ENCODE results near the gene RASSF5. TPM values are rescaled to one million over a fixed set of nuclear protein-coding genes. Genes with fewer than 3 reads are reported as not detected.

RASSF5 gene
- total RNA-seq, 1 experiment from 2014 or later, result 0.58 TPM

DNA sequence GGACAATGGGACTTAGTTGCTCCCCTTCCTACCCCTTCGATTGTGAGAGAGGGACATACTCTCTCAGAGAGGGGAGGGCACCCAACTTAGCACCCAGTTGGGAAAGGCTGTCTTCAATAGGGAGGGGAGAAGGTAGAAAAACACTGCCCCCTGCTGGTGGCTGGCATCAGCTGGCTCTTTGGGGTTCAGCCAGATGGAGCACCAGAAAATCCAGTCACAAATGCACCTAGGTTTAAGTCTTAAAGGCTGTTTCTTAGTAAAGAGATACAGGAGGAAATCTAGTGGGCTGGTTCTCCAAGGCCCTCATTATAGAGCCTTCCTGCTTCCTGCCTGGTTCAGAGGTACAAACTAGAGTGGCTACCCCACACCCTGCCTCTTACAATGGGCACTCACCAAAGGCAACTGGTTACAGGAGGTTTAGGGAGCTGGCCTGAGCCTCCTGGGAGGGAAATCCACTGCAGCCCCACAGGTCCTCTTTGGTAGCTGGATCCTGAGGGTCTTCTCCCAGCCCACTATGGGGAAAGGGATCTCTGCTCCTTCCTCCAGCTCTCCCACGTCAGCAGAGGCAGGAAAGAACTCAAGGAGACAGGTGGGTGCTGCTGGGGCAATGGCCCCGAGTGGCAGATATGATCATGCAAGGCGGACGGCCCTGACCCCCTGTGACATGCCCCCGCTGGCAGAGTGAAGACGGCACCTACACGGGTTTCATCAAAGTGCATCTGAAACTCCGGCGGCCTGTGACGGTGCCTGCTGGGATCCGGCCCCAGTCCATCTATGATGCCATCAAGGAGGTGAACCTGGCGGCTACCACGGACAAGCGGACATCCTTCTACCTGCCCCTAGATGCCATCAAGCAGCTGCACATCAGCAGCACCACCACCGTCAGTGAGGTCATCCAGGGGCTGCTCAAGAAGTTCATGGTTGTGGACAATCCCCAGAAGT, 76.6 kb downstream of the RASSF5 start:
- in situ Hi-C loops (cut with HindIII; ENCODE audit: low pct_unique_long_range_greater_than_20kb, low sequenced_read_pairs), result no loop called here

DNA sequence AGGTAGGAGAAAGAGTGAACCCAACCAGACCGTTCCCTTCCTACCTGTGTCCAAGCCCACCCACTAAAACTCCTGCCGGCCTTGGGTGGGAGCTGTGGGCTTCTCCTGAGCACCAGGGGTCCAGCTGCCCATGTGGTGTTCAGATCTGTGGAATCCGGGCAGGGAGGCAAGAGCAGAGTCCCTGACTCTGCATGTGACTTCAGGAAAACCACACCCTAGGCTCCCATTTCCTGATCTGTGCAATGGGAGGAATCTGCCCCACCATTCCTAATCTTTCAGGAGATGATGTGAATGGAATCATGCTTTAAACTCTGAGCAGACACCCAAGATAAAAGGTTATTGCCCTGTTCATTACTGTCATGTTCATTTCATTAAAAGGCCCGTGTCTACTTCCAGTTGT, 77.4 kb downstream of the RASSF5 start:
- in situ Hi-C loops (cut with HindIII; ENCODE audit: low pct_unique_long_range_greater_than_20kb, low sequenced_read_pairs), result no loop called here

More for the DNA sequence above, 76.6 kb downstream of the RASSF5 start:
- DNase-seq (ENCODE audit: low read depth, low spot score), result peak; percentile 73

DNA sequence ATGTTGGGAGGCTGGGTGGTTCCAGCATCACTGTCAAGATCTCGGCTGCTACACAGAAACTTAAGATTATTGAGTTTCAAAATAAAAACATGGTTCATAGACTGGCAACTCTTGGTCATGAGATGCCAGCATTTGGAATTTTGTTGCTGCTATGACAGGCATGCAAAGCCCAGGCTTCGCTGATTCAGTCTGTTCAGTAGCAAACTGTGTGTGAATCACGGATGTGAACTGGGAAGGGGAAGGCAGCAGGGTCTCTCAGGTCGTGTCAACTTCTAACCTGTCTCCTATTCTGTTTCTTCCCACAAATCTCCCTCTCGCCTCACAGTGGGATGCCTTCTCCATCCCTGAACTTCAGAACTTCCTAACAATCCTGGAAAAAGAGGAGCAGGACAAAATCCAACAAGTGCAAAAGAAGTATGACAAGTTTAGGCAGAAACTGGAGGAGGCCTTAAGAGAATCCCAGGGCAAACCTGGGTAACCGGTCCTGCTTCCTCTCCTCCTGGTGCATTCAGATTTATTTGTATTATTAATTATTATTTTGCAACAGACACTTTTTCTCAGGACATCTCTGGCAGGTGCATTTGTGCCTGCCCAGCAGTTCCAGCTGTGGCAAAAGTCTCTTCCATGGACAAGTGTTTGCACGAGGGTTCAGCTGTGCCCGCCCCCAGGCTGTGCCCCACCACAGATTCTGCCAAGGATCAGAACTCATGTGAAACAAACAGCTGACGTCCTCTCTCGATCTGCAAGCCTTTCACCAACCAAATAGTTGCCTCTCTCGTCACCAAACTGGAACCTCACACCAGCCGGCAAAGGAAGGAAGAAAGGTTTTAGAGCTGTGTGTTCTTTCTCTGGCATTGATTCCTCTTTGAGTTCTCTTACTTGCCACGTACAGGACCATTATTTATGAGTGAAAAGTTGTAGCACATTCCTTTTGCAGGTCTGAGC, 79.4 kb downstream of the RASSF5 start:
- no peak for DNase-seq (ENCODE audit: low read depth, low spot score)
- in situ Hi-C loops (cut with HindIII; ENCODE audit: low pct_unique_long_range_greater_than_20kb, low sequenced_read_pairs), result no loop called here

More for the DNA sequence above, 77.4 kb downstream of the RASSF5 start:
- DNase-seq (ENCODE audit: low read depth, low spot score), result no peak

DNA sequence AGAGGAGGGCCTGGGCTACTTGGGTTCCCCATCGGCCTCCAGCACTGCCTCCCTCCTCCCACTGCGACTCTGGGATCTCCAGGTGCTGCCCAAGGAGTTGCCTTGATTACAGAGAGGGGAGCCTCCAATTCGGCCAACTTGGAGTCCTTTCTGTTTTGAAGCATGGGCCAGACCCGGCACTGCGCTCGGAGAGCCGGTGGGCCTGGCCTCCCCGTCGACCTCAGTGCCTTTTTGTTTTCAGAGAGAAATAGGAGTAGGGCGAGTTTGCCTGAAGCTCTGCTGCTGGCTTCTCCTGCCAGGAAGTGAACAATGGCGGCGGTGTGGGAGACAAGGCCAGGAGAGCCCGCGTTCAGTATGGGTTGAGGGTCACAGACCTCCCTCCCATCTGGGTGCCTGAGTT, 80.6 kb downstream of the RASSF5 start:
- in situ Hi-C loops (cut with HindIII; ENCODE audit: low pct_unique_long_range_greater_than_20kb, low sequenced_read_pairs), result no loop called here
- no peak for DNase-seq (ENCODE audit: low read depth, low spot score)

DNA sequence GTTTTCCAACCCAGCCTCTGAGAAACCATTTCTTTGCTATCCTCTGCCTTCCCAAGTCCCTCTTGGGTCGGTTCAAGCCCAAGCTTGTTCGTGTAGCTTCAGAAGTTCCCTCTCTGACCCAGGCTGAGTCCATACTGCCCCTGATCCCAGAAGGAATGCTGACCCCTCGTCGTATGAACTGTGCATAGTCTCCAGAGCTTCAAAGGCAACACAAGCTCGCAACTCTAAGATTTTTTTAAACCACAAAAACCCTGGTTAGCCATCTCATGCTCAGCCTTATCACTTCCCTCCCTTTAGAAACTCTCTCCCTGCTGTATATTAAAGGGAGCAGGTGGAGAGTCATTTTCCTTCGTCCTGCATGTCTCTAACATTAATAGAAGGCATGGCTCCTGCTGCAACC, 81.2 kb downstream of the RASSF5 start:
- in situ Hi-C loops (cut with HindIII; ENCODE audit: low pct_unique_long_range_greater_than_20kb, low sequenced_read_pairs), result no loop called here

DNA sequence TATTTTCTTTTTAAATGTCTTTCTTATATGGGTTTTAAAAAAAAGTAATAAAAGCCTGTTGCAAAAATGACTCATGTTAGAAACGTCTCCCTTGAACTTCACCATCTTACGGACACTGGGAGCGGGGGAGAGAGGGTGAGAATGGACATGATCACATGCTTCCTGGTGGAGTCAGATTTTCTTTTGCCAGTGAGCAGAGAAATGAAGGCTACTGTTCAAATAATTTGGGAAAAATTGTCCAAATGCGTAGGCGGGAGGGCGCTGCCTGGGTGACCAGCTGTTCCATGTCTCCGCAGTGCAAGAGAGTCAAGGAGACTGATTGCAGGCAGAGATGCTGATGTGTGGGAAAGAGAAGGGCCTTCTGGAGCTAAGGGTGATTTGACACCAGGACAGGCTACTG, 81.9 kb downstream of the RASSF5 start:
- in situ Hi-C loops (cut with HindIII; ENCODE audit: low pct_unique_long_range_greater_than_20kb, low sequenced_read_pairs), result no loop called here
- DNase-seq (ENCODE audit: low read depth, low spot score), result no peak

More for the DNA sequence above, 81.2 kb downstream of the RASSF5 start:
- no peak for DNase-seq (ENCODE audit: low read depth, low spot score)

DNA sequence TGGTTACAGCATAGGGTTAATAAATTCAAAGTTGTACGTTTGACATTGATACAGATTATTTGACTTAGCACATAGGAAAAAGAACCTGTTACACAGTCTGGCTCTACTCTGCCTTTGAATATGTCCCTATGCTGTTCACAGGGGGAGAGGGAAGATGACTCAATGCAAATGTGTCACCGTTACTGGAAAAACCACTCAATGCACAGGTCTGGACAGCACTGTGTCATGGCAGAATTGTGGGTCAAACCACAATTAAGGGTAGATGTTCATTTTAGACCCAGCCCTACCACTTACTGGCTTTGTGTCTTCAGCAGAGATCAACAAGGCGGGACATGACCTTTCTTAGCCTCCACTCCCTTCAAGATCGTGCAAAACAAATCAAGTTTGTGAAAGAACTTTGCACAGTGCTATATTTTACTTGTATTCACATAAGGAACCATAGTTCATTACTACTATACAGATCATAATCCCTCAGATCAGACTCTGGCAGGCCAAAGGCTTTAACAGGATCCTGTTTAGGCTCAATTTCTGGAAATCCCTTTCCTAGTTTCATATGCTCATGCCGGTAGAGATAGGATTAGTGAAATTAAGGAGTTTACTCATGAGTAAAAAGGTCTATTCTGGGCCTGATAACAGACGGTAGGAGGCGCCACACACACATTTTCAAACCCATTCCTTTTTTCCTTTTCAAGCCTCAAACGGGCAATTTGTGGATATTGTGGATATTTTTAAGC, 82.9 kb downstream of the RASSF5 start:
- DNase-seq (ENCODE audit: low read depth, low spot score), result peak; percentile 51
- in situ Hi-C loops (cut with HindIII; ENCODE audit: low pct_unique_long_range_greater_than_20kb, low sequenced_read_pairs), result no loop called here

DNA sequence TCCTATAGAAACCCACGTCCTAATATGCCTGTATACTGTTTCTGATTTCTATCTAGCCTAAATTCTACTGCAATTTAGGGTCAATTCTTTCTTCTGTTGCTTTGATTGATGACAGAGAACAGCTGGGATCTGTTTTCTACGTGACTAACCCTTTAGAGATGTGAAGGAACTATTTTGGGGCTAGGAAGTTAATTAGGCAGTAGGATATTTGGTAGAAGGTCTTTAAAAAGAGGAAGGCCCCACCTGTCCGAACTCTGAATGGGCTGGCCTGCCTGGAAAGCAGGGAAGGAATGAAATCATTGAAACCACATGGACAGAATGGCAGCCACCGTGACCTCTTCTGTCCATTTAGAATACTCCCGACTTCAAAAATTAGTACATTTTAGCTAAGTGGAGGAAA, 83.9 kb downstream of the RASSF5 start:
- in situ Hi-C loops (cut with HindIII; ENCODE audit: low pct_unique_long_range_greater_than_20kb, low sequenced_read_pairs), result no loop called here
- no peak for DNase-seq (ENCODE audit: low read depth, low spot score)

DNA sequence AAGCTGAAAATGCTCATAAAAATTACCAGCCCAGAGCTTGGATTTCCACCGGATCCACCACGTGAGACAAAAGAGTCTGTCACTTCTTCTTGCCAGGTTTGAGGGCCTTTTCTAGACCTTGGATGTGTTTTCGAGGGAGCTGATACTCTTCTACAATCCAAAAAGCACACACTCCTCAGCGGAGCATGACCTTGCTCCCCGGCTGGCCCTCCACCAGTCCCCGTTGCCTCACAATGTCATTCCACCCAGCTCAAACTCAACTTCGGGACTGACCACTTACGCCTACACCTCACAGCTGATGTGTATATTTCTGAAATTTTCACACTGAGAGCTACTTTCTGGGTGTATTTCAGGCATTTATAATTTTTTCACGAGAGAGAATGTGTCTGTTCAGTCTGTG, 84.4 kb downstream of the RASSF5 start:
- in situ Hi-C loops (cut with HindIII; ENCODE audit: low pct_unique_long_range_greater_than_20kb, low sequenced_read_pairs), result no loop called here

DNA sequence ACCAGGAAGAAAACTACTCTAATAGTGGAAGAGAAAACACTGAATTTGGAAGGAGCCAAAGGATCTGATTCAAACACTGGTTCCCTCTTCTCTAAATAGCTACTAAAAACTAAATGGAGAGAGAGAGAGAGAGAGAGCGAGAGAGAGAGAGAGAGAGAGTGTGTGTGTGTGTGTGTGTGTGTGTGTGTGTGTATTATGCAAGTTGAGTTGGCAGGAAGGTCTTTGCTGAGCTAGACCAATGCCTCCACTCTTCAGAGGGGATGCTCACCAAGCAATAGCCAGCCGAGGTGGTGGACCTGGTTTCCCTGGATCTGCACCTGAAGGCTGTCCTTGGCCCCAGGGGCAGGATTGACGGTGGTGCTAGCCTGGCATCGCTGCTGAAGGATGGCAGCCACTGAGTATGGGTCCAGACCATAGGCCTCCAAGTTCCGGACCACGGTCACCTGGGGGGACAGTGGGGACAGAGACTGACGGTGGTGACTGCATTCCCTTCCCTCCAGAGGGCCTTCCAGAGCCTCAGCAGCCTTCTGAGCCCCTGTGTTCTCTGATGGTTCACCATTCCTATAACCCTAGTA, 86.1 kb downstream of the RASSF5 start:
- DNase-seq (ENCODE audit: low read depth, low spot score), result no peak
- in situ Hi-C loops (cut with HindIII; ENCODE audit: low pct_unique_long_range_greater_than_20kb, low sequenced_read_pairs), result no loop called here

More for the DNA sequence above, 84.4 kb downstream of the RASSF5 start:
- no peak for DNase-seq (ENCODE audit: low read depth, low spot score)

DNA sequence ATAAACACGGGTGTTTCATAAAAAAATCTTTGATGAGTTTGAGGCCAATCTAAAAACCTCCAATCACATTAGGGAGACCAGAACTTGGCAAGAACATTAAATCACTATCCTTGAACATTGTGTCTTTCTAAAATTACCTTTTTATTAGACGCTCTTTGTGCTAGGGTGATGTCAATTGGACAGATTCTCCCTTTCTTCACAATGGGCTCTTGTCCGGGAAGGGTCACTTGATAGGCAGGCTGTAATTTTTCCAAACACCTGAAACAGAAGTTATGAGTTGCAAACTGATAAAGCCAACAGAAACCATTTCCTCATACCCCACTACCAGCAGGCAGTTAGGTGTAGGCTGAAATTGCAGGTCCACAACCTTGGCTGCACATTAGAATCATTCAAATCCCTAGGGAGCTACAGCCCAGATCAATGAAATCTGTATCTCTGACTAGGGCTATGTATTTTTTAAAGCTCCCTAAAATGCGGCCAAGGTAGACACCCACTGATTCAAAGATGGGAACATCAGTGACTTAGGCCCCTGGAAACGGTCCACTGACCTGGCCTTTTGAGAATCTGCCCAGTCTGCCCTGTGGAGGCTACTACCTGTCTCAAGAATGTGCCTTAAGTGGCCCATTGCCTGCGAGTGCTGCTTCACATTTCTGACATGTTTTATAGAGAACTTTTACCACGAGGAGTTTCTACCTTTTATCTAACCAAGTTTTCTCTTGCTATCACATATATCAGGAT, 88.4 kb downstream of the RASSF5 start:
- peak; percentile 78 for DNase-seq (ENCODE audit: low read depth, low spot score)
- in situ Hi-C loops (cut with HindIII; ENCODE audit: low pct_unique_long_range_greater_than_20kb, low sequenced_read_pairs), result no loop called here

DNA sequence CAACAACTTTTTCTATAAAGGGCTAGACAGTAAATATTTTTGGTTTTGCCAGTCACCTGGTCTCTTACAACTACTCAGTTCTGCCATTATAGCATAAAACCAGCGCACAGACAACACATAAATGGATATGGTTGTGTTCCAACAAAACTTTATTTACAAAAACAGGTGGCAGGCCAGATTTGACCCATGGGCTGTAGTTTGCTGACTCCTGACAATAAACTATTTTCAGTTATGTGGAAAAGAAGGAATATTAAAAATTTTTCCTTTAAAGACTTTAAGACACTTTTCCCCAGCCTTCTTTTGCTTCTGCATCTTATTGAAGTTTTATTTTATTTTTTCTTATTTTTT, 89.0 kb downstream of the RASSF5 start:
- no peak for DNase-seq (ENCODE audit: low read depth, low spot score)
- in situ Hi-C loops (cut with HindIII; ENCODE audit: low pct_unique_long_range_greater_than_20kb, low sequenced_read_pairs), result no loop called here

DNA sequence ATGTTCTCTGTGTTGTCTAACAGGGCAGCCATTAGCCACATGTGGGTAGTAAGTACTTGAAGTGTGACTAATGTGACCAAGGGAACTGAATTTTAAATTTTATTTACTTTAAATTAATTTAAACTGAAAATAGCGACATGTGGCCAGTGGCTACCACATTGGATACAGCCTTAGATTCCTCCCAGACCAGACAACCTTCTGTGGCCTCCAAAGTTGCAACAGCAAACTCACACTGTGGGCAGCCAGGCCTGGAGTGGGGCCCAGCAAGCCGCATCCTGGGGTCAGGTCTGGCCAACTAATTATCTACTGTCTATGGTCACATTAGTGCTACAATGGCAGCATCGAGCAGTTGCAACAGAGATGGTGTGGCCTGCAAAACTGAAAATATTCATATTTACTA, 93.2 kb downstream of the RASSF5 start:
- DNase-seq (ENCODE audit: low read depth, low spot score), result no peak
- in situ Hi-C loops (cut with HindIII; ENCODE audit: low pct_unique_long_range_greater_than_20kb, low sequenced_read_pairs), result no loop called here

DNA sequence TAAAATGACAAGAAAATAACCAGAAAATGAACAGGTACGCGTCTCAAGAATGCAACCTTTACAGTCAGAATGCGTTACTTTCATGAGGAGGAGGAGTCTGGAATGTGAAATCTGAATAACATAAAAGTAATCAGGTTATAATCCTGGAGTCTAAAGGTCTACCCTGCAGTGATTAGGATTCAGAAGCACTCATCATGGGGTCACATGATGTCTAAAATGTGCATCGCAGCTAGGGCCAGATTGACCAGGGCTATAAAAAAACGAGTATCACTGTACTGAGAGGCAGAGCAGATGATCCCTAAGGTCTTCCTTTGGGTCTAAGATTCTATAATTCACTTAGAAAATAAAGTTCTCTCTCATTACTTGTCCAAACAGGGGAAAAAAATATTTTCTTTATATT, 97.5 kb downstream of the RASSF5 start:
- in situ Hi-C loops (cut with HindIII; ENCODE audit: low pct_unique_long_range_greater_than_20kb, low sequenced_read_pairs), result no loop called here
- no peak for DNase-seq (ENCODE audit: low read depth, low spot score)

DNA sequence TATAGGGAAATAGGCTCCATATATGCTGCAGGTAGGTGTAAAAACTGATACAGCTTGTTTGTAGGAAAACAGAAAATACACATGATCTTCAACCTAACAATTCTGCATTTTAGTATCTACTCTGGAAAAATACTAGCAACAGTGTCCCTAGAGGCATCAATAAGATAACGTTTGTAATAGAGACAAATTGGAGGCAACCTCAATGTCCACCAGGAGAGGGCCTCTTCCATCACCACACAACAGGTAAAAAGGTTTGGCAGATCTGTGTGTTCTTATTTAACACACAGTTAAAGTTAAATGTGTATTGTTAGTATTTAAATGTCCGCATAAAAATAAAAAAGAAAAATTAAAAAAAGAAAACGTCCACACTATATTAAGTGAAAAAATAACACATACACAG, 99.5 kb downstream of the RASSF5 start:
- in situ Hi-C loops (cut with HindIII; ENCODE audit: low pct_unique_long_range_greater_than_20kb, low sequenced_read_pairs), result no loop called here
- DNase-seq (ENCODE audit: low read depth, low spot score), result peak; percentile 57

DNA sequence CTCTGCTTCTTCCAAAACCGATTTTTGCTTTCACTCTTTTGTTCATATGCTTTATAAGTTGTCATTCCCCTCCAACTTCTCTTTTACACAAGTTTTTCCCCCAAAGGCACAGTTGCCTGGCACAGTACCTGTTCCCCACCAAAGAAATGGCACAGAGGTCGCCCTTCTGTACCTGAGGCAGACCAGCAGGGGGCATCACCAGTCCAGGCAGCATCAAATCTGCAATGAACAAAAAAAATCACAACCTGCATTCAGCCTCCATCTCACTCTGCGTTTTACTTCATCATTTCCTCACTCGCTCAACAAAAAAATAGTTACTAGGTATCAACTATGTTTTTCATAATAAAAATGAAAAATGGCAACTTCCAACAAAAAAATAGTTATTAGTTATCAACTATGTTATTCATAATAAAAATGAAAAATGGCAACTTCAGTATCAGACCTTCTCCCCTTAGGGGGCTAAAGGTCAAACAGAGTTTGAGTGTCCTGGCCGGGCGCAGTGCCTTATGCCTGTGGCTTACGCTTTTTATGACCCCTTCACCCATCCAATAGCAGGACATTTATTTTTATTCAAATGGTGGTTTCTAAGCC, 100.9 kb downstream of the RASSF5 start:
- DNase-seq (ENCODE audit: low read depth, low spot score), result peak; percentile 71
- in situ Hi-C loops (cut with HindIII; ENCODE audit: low pct_unique_long_range_greater_than_20kb, low sequenced_read_pairs), result no loop called here

Measured in SK-MEL-5 (cell line).